ENCODE results near the gene ESPN.

The ESPN gene

GRCh38 chr1:6510493-6510892 lies 85.9 kb downstream of the ESPN start:
- Histone ChIP-seq H3K27ac (ENCODE audit: low read depth, low read length) (no peak overlapping the region), H3K27me3 (ENCODE audit: control insufficient read depth in 1 of 2, insufficient read depth in 2 of 2, low read length in 2 of 2) (no peaks in the 10 kb centered on the region), H3K9ac (ENCODE audit: low read depth in 1 of 2, low read length in 2 of 2) (no peak overlapping the region), H3K4me1 (ENCODE audit: control insufficient read depth in 1 of 2, insufficient read depth in 2 of 2, low read length in 2 of 2) (no peaks in the 10 kb centered on the region), H3K36me3 (ENCODE audit: control insufficient read depth in 1 of 2, insufficient read depth in 2 of 2, low read length in 2 of 2) (no peaks in the 10 kb centered on the region), H3K4me3 (ENCODE audit: low read depth in 1 of 2, low read length in 2 of 2) (no peak overlapping the region), H3K9me3 (ENCODE audit: control insufficient read depth in 1 of 2, low read length in 2 of 2) (no peaks in the 10 kb centered on the region)
